ENCODE measurements around the gene CHRNA1. TPM values are rescaled to one million over a fixed set of nuclear protein-coding genes. Genes with fewer than 3 reads are reported as not detected.

Gene CHRNA1
- polyA plus RNA-seq, 1 of the 3 experiments (the other 2 are of a cell fraction) = 0.02 TPM

- Histone ChIP-seq H3K36me3 (replicated peaks in 1 of 2; ENCODE audit: control insufficient read depth in 1 of 2, insufficient read depth in 2 of 2, low read length in 1 of 2) (no peaks in the 10 kb centered on the region), H3F3A (replicated peaks; ENCODE audit: insufficient read depth) (no peaks in the 10 kb centered on the region), H3K9me3 (no peaks in the 10 kb centered on the region), H3K4me2 (peak overlapping the region; percentile 50; the same call in 1 of the 2 replicates), H3K27me3 (ENCODE audit: insufficient read depth) (no peaks in the 10 kb centered on the region), H2AFZ (ENCODE audit: low read depth) (peak overlapping the region; percentile 89), H4K20me1 (ENCODE audit: insufficient read depth) (no peaks in the 10 kb centered on the region), H3K4me1 (ENCODE audit: control insufficient read depth in 1 of 2, insufficient read depth in 2 of 2, low read depth in 1 of 2, low read length in 1 of 2) (peaks cover 0 to 22% of the 10 kb centered on the region in 2 experiments; a peak in 2 of 4 replicates), H3K27ac (ENCODE audit: low read depth in 2 of 2, low read length in 1 of 2) (peak overlapping the region; percentile 36 to 80; a peak in 3 of 4 replicates), H3K9me2 (no peaks in the 10 kb centered on the region), H3K79me2 (ENCODE audit: insufficient read depth) (no peaks in the 10 kb centered on the region), H3K4me3 (ENCODE audit: low read depth in 2 of 2, low read length in 1 of 2) (peak overlapping the region in 1 of 2 experiments; percentile 29; a peak in 2 of 4 replicates), H3K9ac (peak overlapping the region; percentile 46; the same call in 1 of the 2 replicates)
- WGBS (ENCODE audit: low lambda C conversion rate) = 37% methylated on average over 13 of the region's 14 CpGs
- DNase-seq = peak; percentile 81
- POLR2A ChIA-PET = interaction anchor here (1.0 to 2.2 kb wide), 3 partner anchors 74 to 233 kb away, joined by 3 to 14 read pairs (median 4); partner anchors contain the start of gene CHN1
- CTCF ChIA-PET = interaction anchor here (0.6 to 13.9 kb wide), 73 partner anchors 10 to 1231 kb away, joined by 3 to 316 read pairs (median 5); partner anchors contain the start of genes CHN1 and LNPK
- peak; percentile 29; the same call in 1 of the 2 replicates for TF ChIP-seq GATA2 (CRISPR knock-in tag; IDR thresholded peaks at IDR 0.05)
- no peak for TF ChIP-seq IRF3 (IDR thresholded peaks at IDR 0.05; ENCODE audit: low read depth, low read length)
- TF ChIP-seq CHD2 (IDR thresholded peaks at IDR 0.05; ENCODE audit: low read length, partially characterized antibody) = no peak
- no peak for TF ChIP-seq FOSL2 (IDR thresholded peaks at IDR 0.05; ENCODE audit: borderline replicate concordance, low read depth)
- TF ChIP-seq EZH2phosphoT487 (IDR thresholded peaks at IDR 0.05; ENCODE audit: borderline replicate concordance, low read depth) = no peak
- 0 out of 2 replicates have a peak, but pooled peaks have one; percentile 20 for TF ChIP-seq RFX5 (IDR thresholded peaks at IDR 0.05; ENCODE audit: low read length)
- TF ChIP-seq RXRA (IDR thresholded peaks at IDR 0.05; ENCODE audit: borderline replicate concordance, low read depth) = no peak
- no peak for TF ChIP-seq FOXM1 (IDR thresholded peaks at IDR 0.05; ENCODE audit: low read depth)
- TF ChIP-seq RAD21 (IDR thresholded peaks at IDR 0.05; ENCODE audit: low read length) = peak; percentile 96
- TF ChIP-seq MXI1 (IDR thresholded peaks at IDR 0.05; ENCODE audit: low read depth, low read length) = peak; percentile 59; the same call in 1 of the 2 replicates
- peak; percentile 90 for TF ChIP-seq CTCF (IDR thresholded peaks at IDR 0.05)
- TF ChIP-seq GABPA (IDR thresholded peaks at IDR 0.05; ENCODE audit: low read depth) = no peak
- peak; percentile 97 for TF ChIP-seq SMC3 (IDR thresholded peaks at IDR 0.05; ENCODE audit: low read depth, low read length)
- TF ChIP-seq NRF1 (IDR thresholded peaks at IDR 0.05; ENCODE audit: low read depth, low read length) = peak; percentile 31; the same call in 1 of the 2 replicates
- no peak for TF ChIP-seq YY1 (IDR thresholded peaks at IDR 0.05; ENCODE audit: low read depth)
These were observed 7.6 kb upstream of the CHRNA1 start for GRCh38 chr2:174771631-174772471.
